ENCODE results near the gene VPREB1.

The VPREB1 gene, protein sequence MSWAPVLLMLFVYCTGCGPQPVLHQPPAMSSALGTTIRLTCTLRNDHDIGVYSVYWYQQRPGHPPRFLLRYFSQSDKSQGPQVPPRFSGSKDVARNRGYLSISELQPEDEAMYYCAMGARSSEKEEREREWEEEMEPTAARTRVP

DNA sequence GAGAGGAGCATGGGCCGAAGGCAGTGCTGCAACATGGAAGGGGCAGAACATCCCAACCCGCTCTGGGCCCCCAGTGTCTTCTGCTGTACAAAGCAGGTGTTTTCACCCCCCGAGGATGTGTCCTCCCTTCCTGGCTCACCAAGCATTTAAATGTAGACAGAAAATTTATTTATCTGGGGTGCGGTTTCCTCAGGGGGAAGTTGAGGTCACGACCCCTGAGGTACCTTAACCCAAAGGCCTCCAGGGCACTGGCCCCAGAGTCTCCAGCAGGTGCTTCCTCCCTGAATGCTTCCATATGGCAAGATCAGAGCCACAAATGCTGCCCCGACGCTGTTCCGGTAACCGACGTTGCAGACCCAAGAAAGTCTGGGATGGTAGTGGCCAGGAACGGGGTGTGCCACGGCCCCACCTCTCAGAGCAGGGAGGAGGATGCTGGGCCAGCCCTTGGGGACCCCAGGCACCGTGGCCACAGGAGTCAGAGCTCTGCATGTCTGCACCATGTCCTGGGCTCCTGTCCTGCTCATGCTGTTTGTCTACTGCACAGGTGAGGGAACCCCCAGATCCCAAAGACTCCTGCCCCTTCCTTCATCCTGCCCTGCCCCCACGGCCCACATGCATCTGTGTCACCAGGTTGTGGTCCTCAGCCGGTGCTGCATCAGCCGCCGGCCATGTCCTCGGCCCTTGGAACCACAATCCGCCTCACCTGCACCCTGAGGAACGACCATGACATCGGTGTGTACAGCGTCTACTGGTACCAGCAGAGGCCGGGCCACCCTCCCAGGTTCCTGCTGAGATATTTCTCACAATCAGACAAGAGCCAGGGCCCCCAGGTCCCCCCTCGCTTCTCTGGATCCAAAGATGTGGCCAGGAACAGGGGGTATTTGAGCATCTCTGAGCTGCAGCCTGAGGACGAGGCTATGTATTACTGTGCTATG, at the start of gene VPREB1:
Gene VPREB1, plus strand, starts transcription at position 471 of the 935 bp plus-strand sequence. Its CDS starts 28 bp downstream, at position 499.
- no peak within 1 kb of the TSS for H3K4me3 ChIP-seq (ENCODE audit: low read length)
- TF ChIP-seq ZNF274 (IDR thresholded peaks at IDR 0.05; ENCODE audit: low read depth, low read length) = no peak

DNA sequence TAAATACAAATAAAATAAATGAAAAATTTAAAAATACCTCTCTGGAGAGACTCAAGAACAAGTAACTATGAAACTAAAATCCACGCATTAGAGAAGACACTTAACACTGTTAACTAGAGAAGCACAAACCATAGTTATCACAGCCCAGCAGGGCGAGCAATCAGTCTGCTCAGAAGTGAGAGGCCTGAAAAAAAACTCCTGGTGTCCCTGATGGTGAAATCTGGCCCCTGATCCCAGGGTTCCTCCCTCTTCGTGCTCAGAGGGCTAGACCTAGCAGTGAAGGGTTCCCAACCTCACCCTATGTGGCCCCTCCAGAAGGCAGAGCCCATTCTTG, 49.7 kb upstream of the VPREB1 start:
- TF ChIP-seq ZNF274 (IDR thresholded peaks at IDR 0.05; ENCODE audit: low read depth, low read length) = no peak
- H3K4me3 ChIP-seq (ENCODE audit: low read length) = no peak overlapping the region

DNA sequence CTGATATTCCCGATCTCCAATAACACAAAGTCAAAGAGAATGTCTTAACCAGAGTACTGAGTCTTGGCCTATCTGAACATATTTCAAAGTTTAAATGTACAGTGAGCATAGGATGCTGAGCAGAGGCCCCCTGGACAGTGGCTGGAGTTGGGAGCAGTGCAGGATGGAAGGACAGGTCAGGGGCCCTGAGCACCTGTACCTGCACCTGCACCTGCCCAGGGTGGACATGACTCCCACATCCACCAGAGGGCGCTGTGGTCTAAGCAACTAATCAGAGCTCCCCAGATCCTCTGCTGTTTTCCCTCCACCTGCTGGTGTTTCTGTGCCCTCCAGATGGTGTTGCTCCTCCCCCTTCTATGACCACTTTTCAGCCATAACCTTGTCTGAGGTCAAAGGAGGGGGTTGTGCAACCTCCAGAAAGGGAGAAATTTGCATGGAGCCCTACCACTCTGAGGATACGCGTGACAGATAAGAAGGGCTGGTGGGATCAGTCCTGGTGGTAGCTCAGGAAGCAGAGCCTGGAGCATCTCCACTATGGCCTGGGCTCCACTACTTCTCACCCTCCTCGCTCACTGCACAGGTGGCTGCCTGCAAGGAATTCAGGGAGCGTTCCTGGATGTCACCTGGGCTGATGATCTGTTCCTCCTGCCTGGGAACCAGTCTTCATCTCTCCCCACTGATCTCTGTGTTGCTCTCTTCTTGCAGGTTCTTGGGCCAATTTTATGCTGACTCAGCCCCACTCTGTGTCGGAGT, 49.1 kb upstream of the VPREB1 start:
- peak overlapping the region; percentile 17; the same call in 1 of the 2 replicates for H3K4me3 ChIP-seq (ENCODE audit: low read length)
- TF ChIP-seq ZNF274 (IDR thresholded peaks at IDR 0.05; ENCODE audit: low read depth, low read length) = no peak

DNA sequence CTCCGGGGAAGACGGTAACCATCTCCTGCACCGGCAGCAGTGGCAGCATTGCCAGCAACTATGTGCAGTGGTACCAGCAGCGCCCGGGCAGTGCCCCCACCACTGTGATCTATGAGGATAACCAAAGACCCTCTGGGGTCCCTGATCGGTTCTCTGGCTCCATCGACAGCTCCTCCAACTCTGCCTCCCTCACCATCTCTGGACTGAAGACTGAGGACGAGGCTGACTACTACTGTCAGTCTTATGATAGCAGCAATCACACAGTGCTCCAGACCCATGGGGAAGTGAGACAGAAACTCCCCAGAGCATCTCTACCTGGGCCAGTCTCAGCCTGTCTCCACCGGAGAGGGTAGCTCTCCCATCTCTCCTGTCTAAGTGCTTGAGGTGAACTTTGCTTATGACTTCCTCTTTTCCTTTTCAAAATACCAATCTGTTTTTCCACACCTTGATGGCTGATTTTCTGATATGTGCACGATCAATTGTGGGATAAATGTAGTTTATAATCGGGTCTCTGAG, 48.5 kb upstream of the VPREB1 start:
- H3K4me3 ChIP-seq (ENCODE audit: low read length) = peak overlapping the region; percentile 17; the same call in 1 of the 2 replicates
- no peak for TF ChIP-seq ZNF274 (IDR thresholded peaks at IDR 0.05; ENCODE audit: low read depth, low read length)

DNA sequence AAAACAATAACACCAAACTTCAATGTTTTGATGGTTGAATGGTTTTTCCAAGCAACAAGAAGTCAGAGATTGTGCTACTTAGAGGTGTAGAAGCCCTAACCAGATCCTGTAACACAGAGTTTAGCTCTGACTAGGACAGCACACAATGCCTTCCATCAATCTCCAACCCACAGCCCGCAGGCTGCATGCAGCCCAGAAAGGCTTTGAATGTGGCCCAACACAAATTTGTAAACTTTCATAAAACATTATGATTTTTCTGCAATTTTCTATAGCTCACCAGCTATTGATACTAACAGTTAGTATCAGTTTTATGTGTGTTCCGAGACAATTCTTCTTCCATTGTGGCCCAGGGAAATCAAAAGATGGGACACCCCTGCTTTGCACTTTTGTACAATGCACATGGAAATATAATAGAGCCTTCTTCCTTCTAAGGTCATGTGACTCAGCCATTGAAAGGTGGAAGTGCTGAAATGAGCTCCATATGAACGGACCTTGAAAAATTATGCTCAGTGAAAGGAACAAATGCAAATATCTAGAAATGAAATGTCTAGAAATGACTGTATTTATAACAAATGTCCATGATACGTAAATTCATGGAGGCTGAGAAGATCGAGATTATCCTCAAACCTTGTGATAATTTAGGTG, 47.6 kb upstream of the VPREB1 start:
- H3K4me3 ChIP-seq (ENCODE audit: low read length) = no peak overlapping the region
- no peak for TF ChIP-seq ZNF274 (IDR thresholded peaks at IDR 0.05; ENCODE audit: low read depth, low read length)

DNA sequence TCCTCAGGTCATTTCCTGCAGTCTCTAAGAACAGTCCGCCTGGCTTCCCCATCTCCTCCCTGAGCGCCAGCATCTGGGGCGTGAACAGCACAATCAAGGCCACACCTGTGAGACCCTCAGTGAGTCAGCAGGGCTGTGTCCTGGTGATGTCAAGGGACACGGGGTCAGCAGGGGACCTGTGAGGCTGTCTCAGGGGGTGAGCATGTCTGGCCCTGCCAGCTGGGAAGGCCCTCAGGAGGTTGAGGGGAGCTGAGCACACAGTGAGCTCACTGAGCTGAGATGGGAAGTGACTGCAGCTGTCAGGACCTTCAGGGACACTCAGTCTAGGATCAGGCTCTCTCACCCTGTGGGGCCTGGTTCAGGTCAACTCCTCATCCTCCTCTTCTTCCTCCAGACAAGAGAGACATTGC, 46.6 kb upstream of the VPREB1 start:
- no peak overlapping the region for H3K4me3 ChIP-seq (ENCODE audit: low read length)
- no peak for TF ChIP-seq ZNF274 (IDR thresholded peaks at IDR 0.05; ENCODE audit: low read depth, low read length)

DNA sequence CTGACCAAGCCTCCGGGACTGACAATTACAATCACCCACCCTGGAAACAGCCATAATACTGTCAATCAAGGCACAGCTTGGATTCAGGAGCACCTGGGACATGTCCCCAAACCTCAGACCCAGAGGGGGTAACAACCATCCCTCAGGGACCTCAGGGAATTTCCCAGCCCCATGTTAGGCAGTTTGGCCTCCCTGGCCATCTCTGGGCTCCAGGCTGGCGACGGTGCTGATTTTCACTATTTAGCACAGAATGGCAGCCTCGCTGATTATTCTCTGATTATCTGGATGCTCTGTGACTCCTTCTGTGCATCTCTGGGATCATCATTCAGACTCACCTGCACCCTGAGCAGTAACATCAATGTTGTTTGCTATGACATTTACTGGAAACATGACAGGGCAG, 45.8 kb upstream of the VPREB1 start:
- H3K4me3 ChIP-seq (ENCODE audit: low read length) = no peak overlapping the region
- TF ChIP-seq ZNF274 (IDR thresholded peaks at IDR 0.05; ENCODE audit: low read depth, low read length) = no peak

DNA sequence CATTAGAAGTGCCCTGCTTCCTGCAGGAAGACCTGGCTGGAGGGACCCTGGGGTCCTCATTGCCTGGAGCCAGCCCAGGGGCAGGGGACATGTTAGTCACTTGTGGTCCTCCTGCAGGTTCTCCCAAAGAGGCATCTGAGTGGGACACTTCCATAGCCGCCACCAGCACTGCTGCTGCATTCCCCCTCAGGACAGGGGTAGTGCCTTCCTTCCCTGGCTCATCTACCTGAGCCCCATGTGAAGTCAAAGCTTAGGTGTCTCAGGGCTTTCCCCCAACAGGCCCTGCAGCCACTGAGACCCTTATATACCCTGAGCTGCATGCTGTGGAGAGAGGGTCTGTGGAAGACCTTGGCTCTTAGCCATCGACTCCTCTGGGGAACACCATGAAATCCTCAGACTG, 45.0 kb upstream of the VPREB1 start:
- no peak for TF ChIP-seq ZNF274 (IDR thresholded peaks at IDR 0.05; ENCODE audit: low read depth, low read length)
- no peak overlapping the region for H3K4me3 ChIP-seq (ENCODE audit: low read length)

DNA sequence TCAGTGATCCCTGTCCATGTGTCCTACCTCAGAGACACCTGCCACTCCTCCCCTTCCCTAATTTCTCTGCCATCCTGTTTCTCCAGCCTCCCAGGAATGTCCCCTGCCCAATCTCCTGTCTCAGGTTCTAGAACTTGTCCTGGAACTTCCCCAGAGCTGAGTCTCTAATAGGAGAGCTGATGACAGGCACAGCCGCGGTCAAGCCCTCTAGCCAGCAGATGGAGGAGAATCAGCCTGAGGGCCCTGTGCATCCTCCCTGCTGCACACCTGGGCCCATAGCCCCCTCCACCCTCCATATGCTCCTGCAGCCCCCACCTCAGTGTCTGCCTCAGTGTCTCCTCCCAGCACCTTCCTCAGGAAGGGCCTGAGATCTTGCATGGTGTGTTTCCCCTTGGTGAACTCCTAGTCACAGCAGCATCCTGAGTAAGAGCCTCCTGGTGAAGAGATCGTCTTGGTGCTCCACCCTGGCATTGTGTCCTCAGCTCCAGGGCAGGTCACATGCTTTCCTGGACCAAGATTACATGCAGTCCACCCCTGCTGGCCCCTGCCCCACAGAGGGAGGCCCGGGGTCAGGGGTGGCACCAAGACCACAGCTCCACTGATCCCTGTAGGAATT, 43.9 kb upstream of the VPREB1 start:
- H3K4me3 ChIP-seq (ENCODE audit: low read length) = no peak overlapping the region
- no peak for TF ChIP-seq ZNF274 (IDR thresholded peaks at IDR 0.05; ENCODE audit: low read depth, low read length)

DNA sequence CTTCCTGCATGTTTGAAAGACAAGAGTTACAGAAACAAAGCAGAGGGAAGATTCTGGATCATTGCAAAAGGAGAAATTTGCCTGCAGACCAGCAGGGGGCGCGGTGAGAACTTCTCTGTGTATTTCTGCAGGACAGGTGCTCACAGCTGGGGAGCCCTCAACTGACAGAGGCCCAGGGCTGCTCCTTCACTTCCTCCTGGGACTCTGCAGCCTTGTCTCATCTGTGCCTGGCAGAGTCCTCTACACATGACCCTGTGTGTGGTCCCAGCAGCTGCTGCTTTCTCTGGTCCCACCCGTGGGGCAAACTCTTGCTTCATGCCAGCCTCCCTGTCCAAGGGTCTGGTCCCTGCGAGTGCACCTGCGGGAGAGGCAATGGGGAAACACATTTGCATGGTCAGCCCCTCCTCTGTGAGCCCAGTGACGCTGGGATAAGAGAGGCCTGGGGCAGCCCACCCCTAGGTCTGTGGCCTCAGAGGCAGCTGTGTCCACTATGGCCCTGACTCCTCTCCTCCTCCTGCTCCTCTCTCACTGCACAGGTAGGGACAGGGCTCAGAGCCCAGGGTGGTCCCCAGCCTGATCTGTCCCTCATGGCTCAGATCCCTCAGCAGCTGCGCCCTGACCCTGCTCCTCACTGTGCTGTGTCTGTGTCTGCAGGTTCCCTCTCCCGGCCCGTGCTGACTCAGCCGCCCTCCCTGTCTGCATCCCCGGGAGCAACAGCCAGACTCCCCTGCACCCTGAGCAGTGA, 43.2 kb upstream of the VPREB1 start:
- H3K4me3 ChIP-seq (ENCODE audit: low read length) = no peak overlapping the region
- no peak for TF ChIP-seq ZNF274 (IDR thresholded peaks at IDR 0.05; ENCODE audit: low read depth, low read length)

DNA sequence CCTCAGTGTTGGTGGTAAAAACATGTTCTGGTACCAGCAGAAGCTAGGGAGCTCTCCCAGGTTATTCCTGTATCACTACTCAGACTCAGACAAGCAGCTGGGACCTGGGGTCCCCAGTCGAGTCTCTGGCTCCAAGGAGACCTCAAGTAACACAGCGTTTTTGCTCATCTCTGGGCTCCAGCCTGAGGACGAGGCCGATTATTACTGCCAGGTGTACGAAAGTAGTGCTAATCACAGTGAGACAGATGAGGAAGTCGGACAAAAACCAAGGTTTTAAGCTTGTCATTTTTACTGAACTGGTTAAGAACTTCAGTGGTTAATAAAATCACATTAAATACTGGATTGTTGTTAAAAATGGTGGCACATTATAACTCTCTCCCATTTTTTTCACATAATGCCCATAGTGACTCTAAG, 42.6 kb upstream of the VPREB1 start:
- H3K4me3 ChIP-seq (ENCODE audit: low read length) = no peak overlapping the region
- TF ChIP-seq ZNF274 (IDR thresholded peaks at IDR 0.05; ENCODE audit: low read depth, low read length) = no peak

DNA sequence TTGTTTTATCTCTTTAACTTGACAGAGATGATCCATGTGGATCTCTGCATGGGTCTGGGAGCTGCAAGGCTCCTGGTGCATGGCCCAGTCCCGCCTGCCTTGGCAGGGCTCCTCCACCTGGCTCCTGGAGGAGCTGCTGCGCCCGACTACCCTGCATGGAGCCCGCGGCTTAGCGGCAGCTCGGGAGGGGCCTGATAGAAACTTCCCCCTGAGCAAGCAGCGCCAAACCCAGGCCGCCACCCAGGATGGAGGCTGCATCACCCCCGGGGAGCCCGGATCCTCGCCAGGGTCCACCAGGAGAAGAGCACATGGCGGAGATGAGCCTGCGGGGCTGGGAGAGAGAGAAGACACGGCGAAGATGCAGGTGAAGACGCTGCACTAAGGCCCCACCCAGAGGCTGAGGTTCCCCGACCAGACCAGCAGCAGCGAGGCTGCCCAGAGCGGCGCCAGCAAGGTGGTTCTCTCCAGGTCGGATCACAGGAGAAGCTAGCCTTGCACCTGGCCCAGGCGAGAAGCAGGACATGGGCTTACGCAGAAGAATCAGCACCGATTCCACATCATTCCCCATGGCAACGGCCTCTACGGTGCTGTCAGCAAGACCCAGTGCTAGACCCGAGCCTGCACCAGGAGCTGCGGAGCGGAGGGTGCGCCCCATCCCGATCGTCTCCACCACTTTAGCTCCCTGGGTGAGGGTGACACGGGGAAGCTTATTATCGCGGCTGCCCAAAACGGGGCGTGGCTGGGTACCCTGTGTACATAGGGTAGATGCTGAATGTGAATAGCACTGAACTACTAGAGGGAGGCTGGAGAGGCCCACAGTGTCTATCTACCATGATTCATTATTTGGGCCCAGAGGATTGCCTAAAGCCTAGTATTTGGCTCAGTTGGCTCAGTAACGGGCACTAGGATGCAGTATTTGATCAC, 41.3 kb upstream of the VPREB1 start:
- TF ChIP-seq ZNF274 (IDR thresholded peaks at IDR 0.05; ENCODE audit: low read depth, low read length) = no peak
- no peak overlapping the region for H3K4me3 ChIP-seq (ENCODE audit: low read length)
